Transverse colon (tissue), 4 donors: Measurements from ENCODE around the gene CXCR1. TPM values are rescaled to one million over a fixed set of nuclear protein-coding genes. Genes with fewer than 3 reads are reported as not detected.
A peak's percentile ranks its signal among the peaks of the same experiment; 100 is the strongest.

Source experiments
- DNase-seq: peaks from one replicate; pipeline ENCODE4 v3.0.0-alpha.2; 2019
- H3K27ac ChIP-seq, 4 donors: fragments of 200-600 bp; sonication (generic); 2 replicates each; pipeline ENCODE4 v1.5.1; 2016 to 2018; ENCODE audit warnings: inconsistent platforms in 4 of 4
- H3K27me3 ChIP-seq: fragments of 200-600 bp; sonication (generic); 2 replicates; pipeline ENCODE4 v1.5.1; 2017; ENCODE audit warnings: inconsistent platforms
- H3K36me3 ChIP-seq, 4 donors: fragments of 200-600 bp; sonication (generic); 2 replicates each; pipeline ENCODE4 v1.5.1; 2017 to 2019; ENCODE audit warnings: inconsistent platforms in 4 of 4
- H3K4me1 ChIP-seq, 4 donors: fragments of 200-600 bp; sonication (generic); 2 replicates each; pipeline ENCODE4 v1.5.1; 2017 to 2020; ENCODE audit warnings: inconsistent platforms in 4 of 4
- H3K4me3 ChIP-seq, 4 donors: fragments of 200-600 bp; sonication (generic); 1 replicate in 1 of 4; 2 replicates in 3 of 4; pipeline versions ENCODE4 v1.5.1 to v1.6.1; 2017 to 2019; ENCODE audit warnings: inconsistent platforms in 4 of 4
- H3K9me3 ChIP-seq, 2 donors: fragments of 200-600 bp; sonication (generic); 2 replicates each; pipeline ENCODE4 v1.5.1; 2017 to 2019; ENCODE audit warnings: inconsistent platforms in 2 of 2
- CTCF ChIP-seq, 5 experiments: fragments of 200-600 bp in 3 of 5; fragments of 450-650 bp in 2 of 5; sonication (generic) in 3 of 5; IDR thresholded peaks; 1 replicate in 2 of 5; 2 replicates in 3 of 5; pipeline ENCODE4 v1.5.1; 2016 to 2017; ENCODE audit warnings: antibody characterized with exemption in 5 of 5, inconsistent platforms in 3 of 5, mild to moderate bottlenecking in 2 of 5, moderate library complexity in 1 of 5
- EP300 ChIP-seq: sonication (generic); formaldehyde crosslinking; IDR thresholded peaks from one replicate; pipeline ENCODE4 v1.6.1; 2017; ENCODE audit warnings: antibody characterized with exemption, low read depth
- POLR2A ChIP-seq: fragments of 450-650 bp; IDR thresholded peaks from one replicate; pipeline ENCODE4 v1.6.1; 2016; ENCODE audit warnings: antibody characterized with exemption, mild to moderate bottlenecking, moderate library complexity
- POLR2AphosphoS5 ChIP-seq, 3 donors: sonication (generic); formaldehyde crosslinking; IDR thresholded peaks; one replicate each; pipeline ENCODE4 v1.6.1; 2016; ENCODE audit warnings: antibody characterized with exemption in 3 of 3
- WGBS, 2 donors: methylation state at CpG; one replicate each; pipeline ENCODE4 v1.1.5; 2018; ENCODE audit warnings: low coverage in 1 of 2; 5-methylcytosine and 5-hydroxymethylcytosine counted together
- in situ Hi-C, 4 donors: fragments of 200-750 bp; cut with MboI; loops; one replicate each; pipeline versions ENCODE4 v1.15.0 to v1.15.1; 2017; ENCODE audit warnings: low sequenced_read_pairs in 3 of 4, low pct_ligation_motif_present in 1 of 4, low pct_unique_long_range_greater_than_20kb in 1 of 4
- intact Hi-C: fragments of 100-400 bp; cut with DNase I; formaldehyde crosslinking; loops from one replicate; pipeline ENCODE4 v1.15.1; 2023; ENCODE audit warnings: low total_unique reads
- total RNA-seq, 4 donors: library from RNA; depleted of rRNA; stranded (reverse); fragments of >200 nt; gene quantifications; one replicate each; pipeline ENCODE4 v1.1.0, GENCODE V29; 2016

Gene CXCR1
- total RNA-seq, 4 donors from 2014 or later: 0.14 TPM; not detected in 3

- H3K4me3 ChIP-seq: no peak overlapping the region
- intact Hi-C loops (no loop called here), in situ Hi-C loops (no loop called here)
- H3K27ac ChIP-seq: no peak overlapping the region
- DNase-seq: no peak
- no peaks in the 10 kb centered on the region for H3K9me3 ChIP-seq
- H3K36me3 ChIP-seq: no peaks in the 10 kb centered on the region
- 81 to 85% methylated on average over 2 to 3 of the region's 3 CpGs for WGBS, 2 donors
- TF ChIP-seq POLR2A: no peak
- TF ChIP-seq POLR2AphosphoS5 (IDR thresholded peaks at IDR 0.05): no peak
- no peak for TF ChIP-seq CTCF (IDR thresholded peaks at IDR 0.05)
- TF ChIP-seq EP300: no peak
- H3K27me3 ChIP-seq: no peaks in the 10 kb centered on the region
- H3K4me1 ChIP-seq: no peaks in the 10 kb centered on the region
Observed at GRCh38 chr2:218202266-218202665, 35.5 kb upstream of the CXCR1 start.

GRCh38 chr2:218196974-218197373, 30.2 kb upstream of the CXCR1 start:
- H3K27ac ChIP-seq: no peak overlapping the region
- no peaks in the 10 kb centered on the region for H3K36me3 ChIP-seq
- intact Hi-C loops: loop anchor here (5.0 kb wide), 1 partner anchor 900 kb away; no protein-coding TSS in a partner anchor
- TF ChIP-seq POLR2A (no peak), POLR2AphosphoS5 (IDR thresholded peaks at IDR 0.05) (no peak), EP300 (no peak), CTCF (IDR thresholded peaks at IDR 0.05) (no peak)
- H3K9me3 ChIP-seq: no peaks in the 10 kb centered on the region
- in situ Hi-C loops: loop anchor here in 2 of 4 donors (25.0 kb wide), 1 partner anchor 190 kb away; the partner anchor contains the start of genes CTDSP1 (in 2 of the 2) and SLC11A1 (in 2 of the 2)
- H3K4me3 ChIP-seq: no peak overlapping the region
- no peak for DNase-seq
- WGBS, 2 donors: 40 to 44% methylated on average over 3 to 4 of the region's 4 CpGs
- no peaks in the 10 kb centered on the region for H3K27me3 ChIP-seq
- H3K4me1 ChIP-seq: peaks cover 0 to 22% (median 0%) of the 10 kb centered on the region in 4 donors

DNA sequence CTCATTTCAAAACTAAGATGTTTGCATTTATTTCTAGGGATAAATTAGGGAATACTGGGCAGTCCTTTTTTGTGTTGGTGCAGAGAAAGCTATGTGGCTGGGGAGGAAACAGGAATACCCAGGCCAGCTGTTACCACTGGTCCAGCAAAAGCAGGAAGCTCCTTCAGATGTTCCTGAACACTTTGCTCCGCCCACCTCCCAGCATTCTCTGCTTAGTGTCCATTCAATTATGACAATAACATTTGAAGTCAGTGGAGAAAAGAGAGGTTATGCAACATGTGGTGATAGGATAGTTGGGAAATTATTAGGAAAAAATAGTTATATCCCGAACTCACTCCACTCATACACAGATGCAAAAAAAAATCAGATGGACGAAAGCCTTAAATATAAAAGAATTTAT, 28.1 kb upstream of the CXCR1 start:
- WGBS, 2 donors: 88% methylated on average over 3 of the region's 3 CpGs; no CpG with 5 or more reads in 1 of the 2 donors
- TF ChIP-seq POLR2A: no peak
- TF ChIP-seq EP300: no peak
- no peak for TF ChIP-seq CTCF (IDR thresholded peaks at IDR 0.05)
- no peak for TF ChIP-seq POLR2AphosphoS5 (IDR thresholded peaks at IDR 0.05)
- H3K27me3 ChIP-seq: no peaks in the 10 kb centered on the region
- no peak overlapping the region for H3K4me3 ChIP-seq
- no peak overlapping the region for H3K27ac ChIP-seq
- no peaks in the 10 kb centered on the region for H3K36me3 ChIP-seq
- no peak for DNase-seq
- in situ Hi-C loops: loop anchor here in 3 of 4 donors (5.0 to 25.0 kb wide), 2 partner anchors 62 to 192 kb away; partner anchors contain the start of genes CTDSP1 (in 2 of the 3) and SLC11A1 (in 2 of the 3)
- intact Hi-C loops: loop anchor here (5.0 kb wide), 1 partner anchor 902 kb away; no protein-coding TSS in a partner anchor
- no peaks in the 10 kb centered on the region for H3K9me3 ChIP-seq
- peaks cover 0 to 23% (median 0%) of the 10 kb centered on the region in 4 donors for H3K4me1 ChIP-seq

GRCh38 chr2:218193701-218194100, 26.9 kb upstream of the CXCR1 start:
- no peak for DNase-seq
- in situ Hi-C loops (loop anchor here in 3 of 4 donors (5.0 to 25.0 kb wide), 2 partner anchors 64 to 194 kb away; partner anchors contain the start of genes CTDSP1 (in 2 of the 3) and SLC11A1 (in 2 of the 3)), intact Hi-C loops (no loop called here)
- H3K9me3 ChIP-seq: no peaks in the 10 kb centered on the region
- H3K36me3 ChIP-seq: no peaks in the 10 kb centered on the region
- WGBS, 2 donors: 90 to 92% methylated on average over 2 to 4 of the region's 4 CpGs
- H3K27ac ChIP-seq: peak overlapping the region in 1 of 4 donors; percentile 58
- H3K4me3 ChIP-seq: no peak overlapping the region
- H3K27me3 ChIP-seq: no peaks in the 10 kb centered on the region
- peaks cover 0 to 23% (median 0%) of the 10 kb centered on the region in 4 donors for H3K4me1 ChIP-seq
- TF ChIP-seq EP300 (no peak), CTCF (IDR thresholded peaks at IDR 0.05) (no peak), POLR2A (no peak), POLR2AphosphoS5 (IDR thresholded peaks at IDR 0.05) (no peak)
